Neutrophil (primary cell): Measurements from ENCODE around the gene SLC15A2.

Source experiments
- H3K27ac ChIP-seq: fragments of 200-600 bp; sonication (generic); 2 replicates; pipeline ENCODE4 v1.5.1; 2016; ENCODE audit warnings: mild to moderate bottlenecking, moderate library complexity
- H3K27me3 ChIP-seq: fragments of 200-600 bp; sonication (generic); 2 replicates; pipeline ENCODE4 v1.6.0; 2016; ENCODE audit warnings: mild to moderate bottlenecking
- H3K36me3 ChIP-seq: fragments of 200-600 bp; sonication (generic); 2 replicates; pipeline ENCODE4 v1.5.1; 2017
- H3K4me1 ChIP-seq, 2 experiments: fragments of 200-600 bp in 1 of 2; sonication (generic) in 1 of 2; 1 replicate in 1 of 2; 2 replicates in 1 of 2; pipeline versions ENCODE4 v1.5.1 to v1.6.1; 2013 to 2016; ENCODE audit warnings: low read depth in 1 of 2, low read length in 1 of 2, mild to moderate bottlenecking in 1 of 2, moderate library complexity in 1 of 2; ENCODE audit not compliant: control insufficient read depth in 1 of 2, insufficient read depth in 1 of 2
- H3K4me3 ChIP-seq, 2 experiments: fragments of 200-600 bp in 1 of 2; sonication (generic) in 1 of 2; 1 replicate in 1 of 2; 2 replicates in 1 of 2; pipeline ENCODE4 v1.5.1; 2013 to 2016; ENCODE audit warnings: low read depth in 1 of 2, low read length in 1 of 2, mild to moderate bottlenecking in 1 of 2, moderate library complexity in 1 of 2
- H3K9me3 ChIP-seq: fragments of 200-600 bp; sonication (generic); 2 replicates; pipeline ENCODE4 v1.5.1; 2016
- TF ChIP-seq, protein P1 (sequence below): fragments of 200-600 bp; sonication (generic); IDR thresholded peaks from 2 replicates; pipeline ENCODE4 v1.5.1; 2016; ENCODE audit warnings: antibody characterized with exemption

SLC15A2 gene

DNA sequence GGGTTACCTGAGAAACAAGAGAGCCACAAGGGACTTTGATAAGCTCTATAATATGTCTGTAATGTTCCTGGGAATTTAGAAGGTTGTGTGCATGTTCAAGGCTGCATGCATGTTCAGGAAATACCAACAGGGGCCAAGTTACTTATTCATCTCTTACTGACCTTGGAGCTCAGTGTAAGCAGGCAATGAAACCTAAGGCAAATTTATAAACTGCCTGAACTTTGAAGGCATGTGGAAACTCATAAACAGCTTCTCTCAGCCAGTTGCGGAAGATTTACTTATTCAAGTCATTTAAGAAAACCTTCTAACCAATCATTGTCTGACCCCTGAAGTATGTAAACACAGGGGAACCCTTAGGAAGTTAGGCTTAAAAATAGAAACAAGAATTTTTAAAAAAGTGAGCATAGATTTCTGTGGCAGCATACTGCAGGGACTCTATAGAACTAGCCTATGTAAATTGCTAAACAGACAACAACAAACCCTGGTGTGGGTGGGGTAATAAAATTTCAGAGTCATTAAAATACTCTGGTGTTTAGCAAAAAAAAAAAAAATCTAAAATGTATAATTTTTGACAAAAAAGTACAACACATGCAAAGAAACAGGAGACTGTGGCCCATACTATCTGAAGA lies 57.2 kb downstream of the SLC15A2 start:
- peaks cover 4% of the 10 kb centered on the region for H3K9me3 ChIP-seq
- no peaks in the 10 kb centered on the region for H3K4me1 ChIP-seq
- TF ChIP-seq, protein P1, sequence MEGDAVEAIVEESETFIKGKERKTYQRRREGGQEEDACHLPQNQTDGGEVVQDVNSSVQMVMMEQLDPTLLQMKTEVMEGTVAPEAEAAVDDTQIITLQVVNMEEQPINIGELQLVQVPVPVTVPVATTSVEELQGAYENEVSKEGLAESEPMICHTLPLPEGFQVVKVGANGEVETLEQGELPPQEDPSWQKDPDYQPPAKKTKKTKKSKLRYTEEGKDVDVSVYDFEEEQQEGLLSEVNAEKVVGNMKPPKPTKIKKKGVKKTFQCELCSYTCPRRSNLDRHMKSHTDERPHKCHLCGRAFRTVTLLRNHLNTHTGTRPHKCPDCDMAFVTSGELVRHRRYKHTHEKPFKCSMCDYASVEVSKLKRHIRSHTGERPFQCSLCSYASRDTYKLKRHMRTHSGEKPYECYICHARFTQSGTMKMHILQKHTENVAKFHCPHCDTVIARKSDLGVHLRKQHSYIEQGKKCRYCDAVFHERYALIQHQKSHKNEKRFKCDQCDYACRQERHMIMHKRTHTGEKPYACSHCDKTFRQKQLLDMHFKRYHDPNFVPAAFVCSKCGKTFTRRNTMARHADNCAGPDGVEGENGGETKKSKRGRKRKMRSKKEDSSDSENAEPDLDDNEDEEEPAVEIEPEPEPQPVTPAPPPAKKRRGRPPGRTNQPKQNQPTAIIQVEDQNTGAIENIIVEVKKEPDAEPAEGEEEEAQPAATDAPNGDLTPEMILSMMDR: no peak
- no peak overlapping the region for H3K27ac ChIP-seq
- no peaks in the 10 kb centered on the region for H3K27me3 ChIP-seq
- H3K4me3 ChIP-seq: no peak overlapping the region
- peaks cover 6% of the 10 kb centered on the region for H3K36me3 ChIP-seq

DNA sequence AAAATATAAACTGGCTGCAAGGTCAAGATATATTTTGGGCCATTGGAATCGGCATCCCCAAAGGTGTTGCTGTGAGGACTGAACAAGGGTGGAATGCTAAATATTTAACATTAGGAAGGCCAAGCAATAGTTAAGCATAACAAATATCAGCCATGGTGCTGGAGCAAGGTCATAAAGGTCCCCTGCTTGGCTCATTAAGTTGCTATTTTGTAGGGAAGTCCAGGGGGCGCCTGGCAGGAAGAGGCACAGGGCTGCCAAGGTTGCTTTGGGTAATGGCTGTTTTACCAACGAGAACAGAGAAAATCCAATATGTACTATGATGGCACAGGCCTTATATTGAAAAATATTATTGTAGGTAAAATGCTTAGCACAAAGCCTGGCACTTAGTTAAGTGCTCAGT lies 62.2 kb downstream of the SLC15A2 start:
- Histone ChIP-seq H3K9me3 (peaks cover 4% of the 10 kb centered on the region), H3K36me3 (peaks cover 16% of the 10 kb centered on the region), H3K4me3 (no peak overlapping the region), H3K27me3 (no peaks in the 10 kb centered on the region), H3K4me1 (no peaks in the 10 kb centered on the region), H3K27ac (no peak overlapping the region)
- TF ChIP-seq, protein P1: no peak

DNA sequence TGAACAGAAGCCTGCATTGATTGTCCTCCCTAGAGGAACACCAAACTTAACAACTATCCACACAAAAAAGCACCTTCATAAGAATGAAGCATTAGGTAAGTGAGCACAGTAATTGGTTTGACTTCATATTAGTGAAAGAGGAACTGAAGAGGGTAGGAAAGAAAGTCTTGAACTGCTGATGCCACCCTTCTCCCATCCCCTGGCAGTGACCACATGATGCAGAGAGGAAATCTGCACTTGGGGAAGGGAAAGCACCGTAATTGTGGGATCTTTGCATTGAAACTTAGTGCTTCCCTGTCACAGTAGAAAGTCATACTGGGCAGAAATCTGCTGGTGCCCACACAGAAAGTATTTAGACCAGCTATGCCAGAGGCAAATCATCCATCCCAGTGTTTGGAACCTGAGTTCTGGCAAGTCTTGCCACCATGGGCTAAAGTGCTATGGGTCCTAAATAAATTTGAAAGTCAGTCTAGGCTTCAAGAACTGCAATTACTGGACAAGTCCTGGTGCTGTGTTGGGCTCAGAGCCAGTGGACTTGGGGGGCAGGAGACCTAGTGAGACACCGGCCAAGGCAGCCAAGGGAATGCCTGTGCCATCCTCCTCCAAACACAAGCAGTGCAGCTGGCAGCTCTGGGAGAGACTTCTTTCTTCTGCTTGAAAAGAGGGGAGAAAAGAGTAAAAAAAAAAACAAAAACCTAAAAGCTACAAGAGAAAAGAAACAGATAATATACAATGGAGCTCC lies 63.6 kb downstream of the SLC15A2 start:
- H3K9me3 ChIP-seq: no peaks in the 10 kb centered on the region
- no peak overlapping the region for H3K27ac ChIP-seq

DNA sequence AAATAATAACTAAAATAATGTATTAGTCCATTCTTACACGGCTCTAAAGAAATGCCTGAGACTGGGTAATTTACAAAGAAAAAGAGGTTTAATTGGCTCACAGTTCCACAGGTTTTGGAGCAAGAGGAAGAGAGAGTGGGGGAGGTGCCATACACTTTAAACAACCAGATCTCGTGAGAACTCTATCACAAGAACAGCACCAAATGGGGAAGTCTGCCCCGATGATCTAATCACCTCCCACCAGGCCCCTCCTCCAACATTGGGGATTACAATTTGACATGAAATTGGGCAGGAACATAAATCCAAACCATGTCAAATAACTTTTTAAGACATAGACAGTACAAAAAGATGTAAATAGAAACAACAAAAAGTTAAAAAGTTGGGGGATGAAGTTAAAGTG lies 64.6 kb downstream of the SLC15A2 start:
- Histone ChIP-seq H3K27me3 (no peaks in the 10 kb centered on the region), H3K27ac (no peak overlapping the region), H3K4me1 (no peaks in the 10 kb centered on the region), H3K4me3 (no peak overlapping the region), H3K36me3 (peaks cover 14% of the 10 kb centered on the region), H3K9me3 (no peaks in the 10 kb centered on the region)
- TF ChIP-seq, protein P1: no peak

More for the DNA sequence above, 63.6 kb downstream of the SLC15A2 start:
- Histone ChIP-seq H3K4me1 (no peaks in the 10 kb centered on the region), H3K36me3 (peaks cover 14% of the 10 kb centered on the region), H3K4me3 (no peak overlapping the region), H3K27me3 (no peaks in the 10 kb centered on the region)
- TF ChIP-seq, protein P1: no peak

DNA sequence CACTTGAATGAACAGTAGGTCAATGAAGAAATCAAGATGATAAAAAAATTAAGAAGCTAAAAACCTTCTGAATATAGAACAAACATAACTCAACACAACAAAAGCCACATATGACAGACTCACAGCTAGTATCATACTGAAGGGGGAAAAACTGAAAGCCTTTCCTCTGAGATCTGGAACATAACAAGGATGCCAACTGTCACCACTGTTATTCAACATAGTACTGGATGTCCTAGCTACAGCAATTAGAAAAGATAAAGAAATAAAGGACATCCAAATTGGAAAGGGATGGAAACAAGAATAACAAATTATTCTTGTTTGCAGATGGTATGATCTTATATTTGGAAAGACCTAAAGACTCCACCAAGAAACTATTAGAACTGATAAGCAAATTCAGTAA lies 67.1 kb downstream of the SLC15A2 start:
- H3K36me3 ChIP-seq: peaks cover 14% of the 10 kb centered on the region
- H3K9me3 ChIP-seq: no peaks in the 10 kb centered on the region
- no peaks in the 10 kb centered on the region for H3K4me1 ChIP-seq
- H3K27me3 ChIP-seq: no peaks in the 10 kb centered on the region
- no peak overlapping the region for H3K4me3 ChIP-seq
- H3K27ac ChIP-seq: no peak overlapping the region
- TF ChIP-seq, protein P1: no peak
